VCaP (cell line): ENCODE results near the gene TUBGCP3.

Experiments
- H3K27ac ChIP-seq: fragments of 450-650 bp; 2 replicates; pipeline ENCODE4 v1.5.1; 2017
- TF ChIP-seq, protein P1 (sequence below): fragments of 450-650 bp; conservative IDR thresholded peaks from 2 replicates; pipeline ENCODE4 v1.5.1; 2017; ENCODE audit warnings: mild to moderate bottlenecking, moderate library complexity

The TUBGCP3 gene

DNA sequence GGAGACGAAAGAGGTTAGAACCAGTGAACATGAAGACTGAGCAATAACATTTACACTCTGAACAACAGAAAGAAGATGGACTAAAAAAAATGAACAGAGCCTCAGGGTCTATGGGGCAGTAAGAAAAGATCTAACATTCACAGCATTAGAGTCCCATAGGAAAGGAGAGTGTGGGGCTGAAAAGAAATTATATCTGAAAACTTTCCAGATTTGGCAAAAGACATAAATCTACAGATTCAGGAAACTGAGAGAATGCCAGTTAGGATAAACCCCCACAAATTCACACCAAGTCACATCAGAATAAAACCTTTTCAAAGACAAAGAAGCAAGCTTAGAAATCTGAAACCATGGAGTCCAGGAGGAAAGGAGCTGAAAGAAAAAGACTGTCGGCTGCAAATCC, 20.3 kb upstream of the TUBGCP3 start:
- TF ChIP-seq, protein P1, sequence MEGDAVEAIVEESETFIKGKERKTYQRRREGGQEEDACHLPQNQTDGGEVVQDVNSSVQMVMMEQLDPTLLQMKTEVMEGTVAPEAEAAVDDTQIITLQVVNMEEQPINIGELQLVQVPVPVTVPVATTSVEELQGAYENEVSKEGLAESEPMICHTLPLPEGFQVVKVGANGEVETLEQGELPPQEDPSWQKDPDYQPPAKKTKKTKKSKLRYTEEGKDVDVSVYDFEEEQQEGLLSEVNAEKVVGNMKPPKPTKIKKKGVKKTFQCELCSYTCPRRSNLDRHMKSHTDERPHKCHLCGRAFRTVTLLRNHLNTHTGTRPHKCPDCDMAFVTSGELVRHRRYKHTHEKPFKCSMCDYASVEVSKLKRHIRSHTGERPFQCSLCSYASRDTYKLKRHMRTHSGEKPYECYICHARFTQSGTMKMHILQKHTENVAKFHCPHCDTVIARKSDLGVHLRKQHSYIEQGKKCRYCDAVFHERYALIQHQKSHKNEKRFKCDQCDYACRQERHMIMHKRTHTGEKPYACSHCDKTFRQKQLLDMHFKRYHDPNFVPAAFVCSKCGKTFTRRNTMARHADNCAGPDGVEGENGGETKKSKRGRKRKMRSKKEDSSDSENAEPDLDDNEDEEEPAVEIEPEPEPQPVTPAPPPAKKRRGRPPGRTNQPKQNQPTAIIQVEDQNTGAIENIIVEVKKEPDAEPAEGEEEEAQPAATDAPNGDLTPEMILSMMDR, result no peak
- no peak overlapping the region for H3K27ac ChIP-seq

DNA sequence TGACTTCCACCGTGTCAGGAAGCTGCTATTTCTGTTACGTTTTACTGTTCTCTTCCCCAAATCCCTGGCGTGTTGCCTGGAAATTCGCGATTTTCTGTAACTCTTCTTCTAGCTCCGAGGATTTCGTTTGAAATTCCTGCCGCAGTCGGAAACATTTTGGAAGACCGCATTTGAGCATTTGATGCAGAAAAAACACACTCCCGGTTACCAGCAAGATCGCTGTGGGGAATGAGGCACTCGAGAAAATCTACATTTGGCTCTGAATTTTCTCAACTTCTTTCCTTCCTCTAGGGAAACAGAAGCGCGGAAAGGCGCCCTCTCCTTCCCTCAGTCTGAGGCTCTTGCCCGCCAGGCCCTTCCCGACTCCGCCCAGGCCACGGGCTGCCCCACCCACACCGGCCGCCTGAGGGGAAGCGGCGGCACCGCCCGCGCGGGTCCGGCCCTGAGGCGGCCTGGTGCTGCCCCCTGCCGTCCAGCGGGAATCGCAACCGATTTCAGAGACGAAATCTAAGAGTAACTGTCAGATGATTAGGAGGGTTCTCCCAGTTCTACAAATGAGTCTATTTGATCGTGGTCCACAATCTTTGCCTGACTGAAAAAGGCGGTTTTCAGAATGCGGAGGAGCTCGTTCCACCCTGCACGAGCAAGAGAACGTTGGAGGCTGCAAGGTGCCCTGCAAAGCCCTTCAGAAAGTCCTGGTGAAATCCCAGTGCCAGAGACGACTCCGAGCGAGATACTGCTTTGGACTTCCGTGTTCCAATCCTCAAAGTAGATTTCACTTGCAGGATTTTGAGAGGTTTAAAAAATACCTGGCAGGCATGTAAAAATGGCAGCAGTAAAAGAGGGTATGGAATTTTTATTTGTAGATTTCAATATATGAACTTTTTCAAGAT, 18.4 kb upstream of the TUBGCP3 start:
- TF ChIP-seq, protein P1, result peak; percentile 71
- 0 out of 2 replicates have a peak overlapping the region, but pooled peaks have one; percentile 7 for H3K27ac ChIP-seq

DNA sequence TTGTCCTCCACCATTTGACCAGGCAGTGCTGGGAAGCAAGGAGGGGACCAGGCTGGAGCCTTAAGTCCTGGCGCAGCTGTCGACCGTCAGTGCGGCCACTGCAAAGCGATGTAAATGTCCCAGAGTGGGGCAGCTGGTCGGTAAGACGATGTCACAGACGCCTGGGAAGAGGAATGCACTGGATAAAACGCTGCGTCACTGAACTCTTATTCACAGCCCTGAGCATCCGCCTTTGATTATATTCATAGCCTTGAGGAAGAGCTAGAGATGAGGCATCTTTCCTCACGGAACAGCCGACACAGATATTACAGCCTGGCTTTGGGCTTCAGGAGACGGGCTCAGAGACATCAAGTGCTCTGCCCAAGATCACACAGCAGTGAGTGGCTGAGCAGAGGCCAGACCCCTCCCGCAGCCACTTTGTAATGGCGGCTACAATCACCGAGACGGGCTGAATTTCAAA, 17.6 kb upstream of the TUBGCP3 start:
- TF ChIP-seq, protein P1, result no peak

DNA sequence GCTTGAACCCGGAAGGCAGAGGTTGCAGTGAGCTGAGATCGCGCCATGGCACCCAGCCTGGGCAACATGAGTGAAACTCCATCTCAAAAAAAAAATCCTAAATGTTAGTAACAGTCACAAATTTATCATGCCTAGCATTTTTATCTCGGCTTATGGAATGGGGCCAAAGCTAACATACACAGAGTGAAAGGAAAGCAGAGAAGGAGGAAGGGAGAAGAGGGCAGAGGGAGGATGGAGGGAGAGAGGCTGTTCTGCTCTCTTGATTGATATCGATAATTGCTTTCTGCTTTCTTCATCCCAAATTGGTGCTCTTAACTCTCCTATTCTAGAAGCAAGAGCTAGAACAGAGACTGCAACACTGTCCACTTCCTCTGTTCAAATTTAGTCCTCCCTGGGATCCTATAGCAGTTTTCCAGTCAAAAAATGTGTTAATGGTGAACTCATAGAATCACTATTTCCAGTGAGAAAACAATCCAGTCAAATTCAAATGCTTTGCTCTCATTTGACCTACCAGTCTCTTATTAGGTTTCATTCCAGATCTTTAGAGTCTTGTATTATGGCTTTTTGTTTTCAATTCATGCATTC, 15.8 kb upstream of the TUBGCP3 start:
- TF ChIP-seq, protein P1, result no peak
- H3K27ac ChIP-seq, result no peak overlapping the region

More for the DNA sequence above, 17.6 kb upstream of the TUBGCP3 start:
- 0 out of 2 replicates have a peak overlapping the region, but pooled peaks have one; percentile 7 for H3K27ac ChIP-seq

DNA sequence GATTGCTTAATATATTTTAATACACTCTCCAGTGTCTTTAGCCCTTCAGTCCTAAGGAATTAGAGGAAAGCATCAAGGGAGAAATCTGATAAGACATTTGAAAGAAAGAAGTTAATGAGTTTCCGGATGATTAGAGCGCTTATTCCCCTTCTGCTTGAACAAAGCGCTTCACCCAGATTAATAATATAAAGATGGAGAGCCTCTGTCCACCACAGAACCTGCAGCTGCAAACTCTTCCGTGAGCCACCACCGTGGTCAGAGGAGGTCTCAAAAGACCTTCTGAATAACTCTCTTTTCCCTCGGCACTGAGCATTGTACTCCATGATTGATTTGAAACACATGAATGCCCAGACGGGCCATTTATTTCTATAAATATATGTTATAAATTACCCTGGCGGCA, 14.2 kb upstream of the TUBGCP3 start:
- no peak overlapping the region for H3K27ac ChIP-seq
- TF ChIP-seq, protein P1, result no peak

DNA sequence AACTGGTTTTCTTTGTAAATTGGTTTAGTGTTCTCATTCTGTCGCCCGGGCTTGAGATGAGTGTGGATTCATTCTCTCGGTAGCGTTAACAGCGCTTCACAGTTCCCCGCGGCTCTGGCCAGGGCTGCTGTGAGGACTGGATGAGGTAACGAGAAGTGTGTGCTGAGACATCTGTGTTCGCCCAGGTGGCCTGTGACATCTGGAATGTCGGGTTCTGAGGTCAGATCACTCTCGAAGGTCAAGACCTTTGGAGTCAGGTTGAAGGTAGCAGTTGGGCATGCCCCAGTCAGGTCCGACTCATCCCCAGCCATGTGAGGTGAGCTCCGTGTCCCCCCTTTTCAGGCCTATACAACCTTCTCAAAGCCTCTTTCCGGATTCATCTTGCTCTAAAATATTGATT, 13.4 kb upstream of the TUBGCP3 start:
- TF ChIP-seq, protein P1, result no peak
- no peak overlapping the region for H3K27ac ChIP-seq

DNA sequence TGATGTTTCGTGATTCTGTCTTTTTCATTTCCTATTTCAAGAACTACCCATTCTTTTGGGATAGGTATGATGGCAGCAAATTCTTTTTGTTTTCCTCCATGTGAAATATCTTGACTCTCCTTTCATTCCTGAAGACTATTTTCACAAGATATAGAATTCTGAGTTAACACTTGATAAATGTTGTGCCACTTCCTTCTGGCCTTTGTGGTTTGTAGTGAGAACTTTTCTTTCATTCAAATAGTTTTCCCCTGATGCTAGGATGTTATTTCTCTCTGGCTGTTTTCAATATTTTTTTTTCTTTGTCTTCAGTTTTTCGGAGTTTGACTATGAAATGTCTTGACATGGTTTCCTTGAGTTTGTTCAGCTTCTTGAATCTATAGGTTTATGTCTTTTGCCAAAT, 8.3 kb upstream of the TUBGCP3 start:
- H3K27ac ChIP-seq, result no peak overlapping the region
- TF ChIP-seq, protein P1, result no peak
